ENCODE results near the gene HMCN1. TPM values are rescaled to one million over a fixed set of nuclear protein-coding genes. Genes with fewer than 3 reads are reported as not detected.

Gene HMCN1
- total RNA-seq, 4 donors from 2014 or later = 53.0 to 87.9 (median 76.8) TPM

GRCh38 chr1:185850366-185850765 lies 116.2 kb downstream of the HMCN1 start:
- TF ChIP-seq EP300 (IDR thresholded peaks at IDR 0.05) = no peak
- TF ChIP-seq POLR2AphosphoS5 (IDR thresholded peaks at IDR 0.05) = no peak
- TF ChIP-seq, protein P1, sequence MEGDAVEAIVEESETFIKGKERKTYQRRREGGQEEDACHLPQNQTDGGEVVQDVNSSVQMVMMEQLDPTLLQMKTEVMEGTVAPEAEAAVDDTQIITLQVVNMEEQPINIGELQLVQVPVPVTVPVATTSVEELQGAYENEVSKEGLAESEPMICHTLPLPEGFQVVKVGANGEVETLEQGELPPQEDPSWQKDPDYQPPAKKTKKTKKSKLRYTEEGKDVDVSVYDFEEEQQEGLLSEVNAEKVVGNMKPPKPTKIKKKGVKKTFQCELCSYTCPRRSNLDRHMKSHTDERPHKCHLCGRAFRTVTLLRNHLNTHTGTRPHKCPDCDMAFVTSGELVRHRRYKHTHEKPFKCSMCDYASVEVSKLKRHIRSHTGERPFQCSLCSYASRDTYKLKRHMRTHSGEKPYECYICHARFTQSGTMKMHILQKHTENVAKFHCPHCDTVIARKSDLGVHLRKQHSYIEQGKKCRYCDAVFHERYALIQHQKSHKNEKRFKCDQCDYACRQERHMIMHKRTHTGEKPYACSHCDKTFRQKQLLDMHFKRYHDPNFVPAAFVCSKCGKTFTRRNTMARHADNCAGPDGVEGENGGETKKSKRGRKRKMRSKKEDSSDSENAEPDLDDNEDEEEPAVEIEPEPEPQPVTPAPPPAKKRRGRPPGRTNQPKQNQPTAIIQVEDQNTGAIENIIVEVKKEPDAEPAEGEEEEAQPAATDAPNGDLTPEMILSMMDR (IDR thresholded peaks at IDR 0.05) = no peak
- TF ChIP-seq POLR2A (IDR thresholded peaks at IDR 0.05; ENCODE audit: low read depth) = no peak
- intact Hi-C loops (cut with DNase I) = no loop called here
- Histone ChIP-seq H3K36me3 (peaks cover 0 to 6% (median 0%) of the 10 kb centered on the region in 4 donors), H3K9me3 (no peaks in the 10 kb centered on the region), H3K4me1 (peaks cover 0 to 26% (median 10%) of the 10 kb centered on the region in 4 donors), H3K27ac (replicated peaks in 1 of 4) (no peak overlapping the region), H3K27me3 (no peaks in the 10 kb centered on the region), H3K4me3 (no peak overlapping the region)
- no peak for DNase-seq (ENCODE audit: extremely low spot score)
- 82% methylated on average over 1 of the region's 1 CpG for WGBS

- TF ChIP-seq POLR2A (IDR thresholded peaks at IDR 0.05; ENCODE audit: low read depth) (no peak), EP300 (IDR thresholded peaks at IDR 0.05) (no peak), POLR2AphosphoS5 (IDR thresholded peaks at IDR 0.05) (no peak)
- no peak for DNase-seq (ENCODE audit: extremely low spot score)
- Histone ChIP-seq H3K4me1 (peaks cover 0 to 43% (median 17%) of the 10 kb centered on the region in 4 donors), H3K36me3 (no peaks in the 10 kb centered on the region), H3K27ac (replicated peaks in 1 of 4) (no peak overlapping the region), H3K4me3 (no peak overlapping the region), H3K27me3 (no peaks in the 10 kb centered on the region), H3K9me3 (no peaks in the 10 kb centered on the region)
- 80% methylated on average over 1 of the region's 1 CpG for WGBS
- intact Hi-C loops (cut with DNase I) = no loop called here
Observed at GRCh38 chr1:185853739-185854138, 119.5 kb downstream of the HMCN1 start.

- no peaks in the 10 kb centered on the region for H3K9me3 ChIP-seq
- H3K27me3 ChIP-seq = no peaks in the 10 kb centered on the region
- no peaks in the 10 kb centered on the region for H3K36me3 ChIP-seq
- WGBS = 77% methylated on average over 3 of the region's 3 CpGs
- intact Hi-C loops (cut with DNase I) = no loop called here
- H3K4me1 ChIP-seq = peaks cover 0 to 44% (median 18%) of the 10 kb centered on the region in 4 donors
- H3K27ac ChIP-seq (replicated peaks in 1 of 4) = no peak overlapping the region
- H3K4me3 ChIP-seq = no peak overlapping the region
- TF ChIP-seq POLR2A (IDR thresholded peaks at IDR 0.05; ENCODE audit: low read depth) (no peak), EP300 (IDR thresholded peaks at IDR 0.05) (no peak), POLR2AphosphoS5 (IDR thresholded peaks at IDR 0.05) (no peak)
- TF ChIP-seq, protein P1 (IDR thresholded peaks at IDR 0.05) = no peak
- no peak for DNase-seq (ENCODE audit: extremely low spot score)
Observed at GRCh38 chr1:185856482-185856881, 122.3 kb downstream of the HMCN1 start.

- Histone ChIP-seq H3K36me3 (no peaks in the 10 kb centered on the region), H3K4me1 (peaks cover 0 to 41% (median 14%) of the 10 kb centered on the region in 4 donors), H3K9me3 (no peaks in the 10 kb centered on the region), H3K27me3 (no peaks in the 10 kb centered on the region), H3K27ac (replicated peaks in 1 of 4) (no peak overlapping the region), H3K4me3 (no peak overlapping the region)
- TF ChIP-seq, protein P1 (IDR thresholded peaks at IDR 0.05) = no peak
- TF ChIP-seq EP300 (IDR thresholded peaks at IDR 0.05) (no peak), POLR2AphosphoS5 (IDR thresholded peaks at IDR 0.05) (no peak), POLR2A (IDR thresholded peaks at IDR 0.05; ENCODE audit: low read depth) (no peak)
- 79% methylated on average over 2 of the region's 2 CpGs for WGBS
- intact Hi-C loops (cut with DNase I) = no loop called here
- DNase-seq (ENCODE audit: extremely low spot score) = no peak
Observed at GRCh38 chr1:185857442-185857841, 123.3 kb downstream of the HMCN1 start.

GRCh38 chr1:185860311-185860710 lies 126.1 kb downstream of the HMCN1 start:
- no peak overlapping the region for H3K27ac ChIP-seq (replicated peaks in 1 of 4)
- H3K27me3 ChIP-seq = no peaks in the 10 kb centered on the region
- no peaks in the 10 kb centered on the region for H3K9me3 ChIP-seq
- no peak overlapping the region for H3K4me3 ChIP-seq
- no peak for DNase-seq (ENCODE audit: extremely low spot score)
- WGBS = 91% methylated on average over 1 of the region's 1 CpG
- no peak for TF ChIP-seq EP300 (IDR thresholded peaks at IDR 0.05)
- TF ChIP-seq, protein P1 (IDR thresholded peaks at IDR 0.05) = no peak
- no peak for TF ChIP-seq POLR2A (IDR thresholded peaks at IDR 0.05; ENCODE audit: low read depth)
- TF ChIP-seq POLR2AphosphoS5 (IDR thresholded peaks at IDR 0.05) = no peak
- peaks cover 0 to 28% (median 14%) of the 10 kb centered on the region in 4 donors for H3K4me1 ChIP-seq
- intact Hi-C loops (cut with DNase I) = no loop called here
- H3K36me3 ChIP-seq = peaks cover 0 to 4% (median 0%) of the 10 kb centered on the region in 4 donors

All from esophagus muscularis mucosa (tissue), 4 donors.